Neural progenitor cell (in vitro differentiated cells): ENCODE measurements around the gene BOLA3. TPM values are rescaled to one million over a fixed set of nuclear protein-coding genes. Genes with fewer than 3 reads are reported as not detected.

Source experiments
- total RNA-seq: library from RNA; depleted of rRNA; stranded (reverse); fragments of >200 nt; gene quantifications from 2 replicates; pipeline ENCODE4 v1.2.3, GENCODE V29; 2015; ENCODE audit warnings: low replicate concordance

BOLA3 gene
- total RNA-seq, 1 donor from 2014 or later = 76.5 TPM

Other genes starting within 250 kb of the BOLA3 start
- 79.0 and 85.5 TPM in 2 replicates for gene DGUOK, start 221.0 kb downstream of the BOLA3 start, total RNA-seq
- gene TET3, start 163.0 kb downstream of the BOLA3 start, total RNA-seq = 6.2 and 9.1 TPM in 2 replicates
- 125 and 163 TPM in 2 replicates for gene MOB1A, start 31.0 kb upstream of the BOLA3 start, total RNA-seq
- gene MTHFD2, start 50.7 kb upstream of the BOLA3 start, total RNA-seq = 79.5 and 101 TPM in 2 replicates
- 1.7 and 2.0 TPM in 2 replicates for gene SLC4A5, start 195.5 kb upstream of the BOLA3 start, total RNA-seq
- 100 and 134 TPM in 2 replicates for gene DCTN1, start 232.4 kb upstream of the BOLA3 start, total RNA-seq